ENCODE data around the gene ETV6.

DNA sequence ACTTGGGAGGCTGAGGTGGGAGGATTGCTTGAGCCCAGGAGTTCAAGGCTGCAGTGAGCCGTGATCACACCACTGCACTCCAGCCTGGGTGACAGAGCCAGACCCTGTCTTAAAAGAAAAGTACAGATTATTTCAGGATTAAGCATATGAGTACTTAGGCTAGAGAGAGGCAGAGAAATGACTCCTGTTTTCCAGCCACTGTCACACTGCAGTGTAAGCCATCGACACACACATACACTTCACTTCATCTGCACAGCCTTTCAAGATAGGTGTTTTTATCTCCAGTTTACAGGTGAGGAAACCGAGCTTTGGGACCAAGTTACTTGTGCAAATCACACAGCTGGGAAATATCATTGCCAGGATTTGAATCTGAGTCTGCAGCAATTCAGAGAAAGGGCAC, 77.2 kb downstream of the ETV6 start:
- TF ChIP-seq, protein P1, sequence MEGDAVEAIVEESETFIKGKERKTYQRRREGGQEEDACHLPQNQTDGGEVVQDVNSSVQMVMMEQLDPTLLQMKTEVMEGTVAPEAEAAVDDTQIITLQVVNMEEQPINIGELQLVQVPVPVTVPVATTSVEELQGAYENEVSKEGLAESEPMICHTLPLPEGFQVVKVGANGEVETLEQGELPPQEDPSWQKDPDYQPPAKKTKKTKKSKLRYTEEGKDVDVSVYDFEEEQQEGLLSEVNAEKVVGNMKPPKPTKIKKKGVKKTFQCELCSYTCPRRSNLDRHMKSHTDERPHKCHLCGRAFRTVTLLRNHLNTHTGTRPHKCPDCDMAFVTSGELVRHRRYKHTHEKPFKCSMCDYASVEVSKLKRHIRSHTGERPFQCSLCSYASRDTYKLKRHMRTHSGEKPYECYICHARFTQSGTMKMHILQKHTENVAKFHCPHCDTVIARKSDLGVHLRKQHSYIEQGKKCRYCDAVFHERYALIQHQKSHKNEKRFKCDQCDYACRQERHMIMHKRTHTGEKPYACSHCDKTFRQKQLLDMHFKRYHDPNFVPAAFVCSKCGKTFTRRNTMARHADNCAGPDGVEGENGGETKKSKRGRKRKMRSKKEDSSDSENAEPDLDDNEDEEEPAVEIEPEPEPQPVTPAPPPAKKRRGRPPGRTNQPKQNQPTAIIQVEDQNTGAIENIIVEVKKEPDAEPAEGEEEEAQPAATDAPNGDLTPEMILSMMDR (IDR thresholded peaks at IDR 0.05 in 2 of 3, conservative IDR thresholded peaks at IDR 0.05 in 1 of 3; ENCODE audit: borderline replicate concordance in 1 of 3, insufficient read depth in 1 of 3, low read depth in 2 of 3, low read length in 2 of 3): no peak
- TF ChIP-seq, protein P2, sequence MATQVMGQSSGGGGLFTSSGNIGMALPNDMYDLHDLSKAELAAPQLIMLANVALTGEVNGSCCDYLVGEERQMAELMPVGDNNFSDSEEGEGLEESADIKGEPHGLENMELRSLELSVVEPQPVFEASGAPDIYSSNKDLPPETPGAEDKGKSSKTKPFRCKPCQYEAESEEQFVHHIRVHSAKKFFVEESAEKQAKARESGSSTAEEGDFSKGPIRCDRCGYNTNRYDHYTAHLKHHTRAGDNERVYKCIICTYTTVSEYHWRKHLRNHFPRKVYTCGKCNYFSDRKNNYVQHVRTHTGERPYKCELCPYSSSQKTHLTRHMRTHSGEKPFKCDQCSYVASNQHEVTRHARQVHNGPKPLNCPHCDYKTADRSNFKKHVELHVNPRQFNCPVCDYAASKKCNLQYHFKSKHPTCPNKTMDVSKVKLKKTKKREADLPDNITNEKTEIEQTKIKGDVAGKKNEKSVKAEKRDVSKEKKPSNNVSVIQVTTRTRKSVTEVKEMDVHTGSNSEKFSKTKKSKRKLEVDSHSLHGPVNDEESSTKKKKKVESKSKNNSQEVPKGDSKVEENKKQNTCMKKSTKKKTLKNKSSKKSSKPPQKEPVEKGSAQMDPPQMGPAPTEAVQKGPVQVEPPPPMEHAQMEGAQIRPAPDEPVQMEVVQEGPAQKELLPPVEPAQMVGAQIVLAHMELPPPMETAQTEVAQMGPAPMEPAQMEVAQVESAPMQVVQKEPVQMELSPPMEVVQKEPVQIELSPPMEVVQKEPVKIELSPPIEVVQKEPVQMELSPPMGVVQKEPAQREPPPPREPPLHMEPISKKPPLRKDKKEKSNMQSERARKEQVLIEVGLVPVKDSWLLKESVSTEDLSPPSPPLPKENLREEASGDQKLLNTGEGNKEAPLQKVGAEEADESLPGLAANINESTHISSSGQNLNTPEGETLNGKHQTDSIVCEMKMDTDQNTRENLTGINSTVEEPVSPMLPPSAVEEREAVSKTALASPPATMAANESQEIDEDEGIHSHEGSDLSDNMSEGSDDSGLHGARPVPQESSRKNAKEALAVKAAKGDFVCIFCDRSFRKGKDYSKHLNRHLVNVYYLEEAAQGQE (IDR thresholded peaks at IDR 0.05; ENCODE audit: low read depth): no peak
- TF ChIP-seq POLR2AphosphoS5 (IDR thresholded peaks at IDR 0.05; ENCODE audit: low read depth, low read length): no peak
- TF ChIP-seq, protein P3, sequence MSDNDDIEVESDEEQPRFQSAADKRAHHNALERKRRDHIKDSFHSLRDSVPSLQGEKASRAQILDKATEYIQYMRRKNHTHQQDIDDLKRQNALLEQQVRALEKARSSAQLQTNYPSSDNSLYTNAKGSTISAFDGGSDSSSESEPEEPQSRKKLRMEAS (IDR thresholded peaks at IDR 0.05): no peak
- TF ChIP-seq EZH2 (IDR thresholded peaks at IDR 0.05): no peak
- TF ChIP-seq SIN3A (IDR thresholded peaks at IDR 0.05; ENCODE audit: low read depth): no peak
- TF ChIP-seq EGR1 (IDR thresholded peaks at IDR 0.05; ENCODE audit: low read depth): no peak
- no peak for TF ChIP-seq POLR2A (IDR thresholded peaks at IDR 0.05; ENCODE audit: borderline replicate concordance, extremely low read depth, insufficient read depth, insufficient read length)
- TF ChIP-seq FOSL1 (IDR thresholded peaks at IDR 0.05; ENCODE audit: low read depth): no peak
- TF ChIP-seq YY1 (IDR thresholded peaks at IDR 0.05; ENCODE audit: extremely low read depth, insufficient replicate concordance, low read depth, low read length): no peak
- TF ChIP-seq, protein P4, sequence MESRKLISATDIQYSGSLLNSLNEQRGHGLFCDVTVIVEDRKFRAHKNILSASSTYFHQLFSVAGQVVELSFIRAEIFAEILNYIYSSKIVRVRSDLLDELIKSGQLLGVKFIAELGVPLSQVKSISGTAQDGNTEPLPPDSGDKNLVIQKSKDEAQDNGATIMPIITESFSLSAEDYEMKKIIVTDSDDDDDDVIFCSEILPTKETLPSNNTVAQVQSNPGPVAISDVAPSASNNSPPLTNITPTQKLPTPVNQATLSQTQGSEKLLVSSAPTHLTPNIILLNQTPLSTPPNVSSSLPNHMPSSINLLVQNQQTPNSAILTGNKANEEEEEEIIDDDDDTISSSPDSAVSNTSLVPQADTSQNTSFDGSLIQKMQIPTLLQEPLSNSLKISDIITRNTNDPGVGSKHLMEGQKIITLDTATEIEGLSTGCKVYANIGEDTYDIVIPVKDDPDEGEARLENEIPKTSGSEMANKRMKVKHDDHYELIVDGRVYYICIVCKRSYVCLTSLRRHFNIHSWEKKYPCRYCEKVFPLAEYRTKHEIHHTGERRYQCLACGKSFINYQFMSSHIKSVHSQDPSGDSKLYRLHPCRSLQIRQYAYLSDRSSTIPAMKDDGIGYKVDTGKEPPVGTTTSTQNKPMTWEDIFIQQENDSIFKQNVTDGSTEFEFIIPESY (IDR thresholded peaks at IDR 0.05; ENCODE audit: extremely low read depth, insufficient replicate concordance, low read length): no peak
- TF ChIP-seq CEBPB (IDR thresholded peaks at IDR 0.05; ENCODE audit: low read depth): no peak
- TF ChIP-seq EZH2phosphoT487 (IDR thresholded peaks at IDR 0.05; ENCODE audit: borderline replicate concordance): no peak
